ENCODE results near the gene HSFX3. TPM values are rescaled to one million over a fixed set of nuclear protein-coding genes. Genes with fewer than 3 reads are reported as not detected.
A peak's percentile ranks its signal among the peaks of the same experiment; 100 is the strongest.
"Not testable (repeated sequence)": the region's sequence is repeated elsewhere in the genome, so short reads cannot be mapped to it uniquely, and the experiment has no call there.

Gene HSFX3
- total and polyA plus RNA-seq, 2 donors (not counting 1 experiment from before 2014, with no cell fraction given): not detected

GRCh38 chrX:149504226-149504914 lies 45.4 kb downstream of the HSFX3 start:
- Histone ChIP-seq H3K36me3 (replicated peaks in 1 of 2; ENCODE audit: control extremely low read depth in 1 of 2, control insufficient read depth in 1 of 2, extremely low read depth in 1 of 2, insufficient read depth in 2 of 2, low read length in 1 of 2) (peaks cover 0 to 36% of the 10 kb centered on the region in 2 experiments), H3K4me3 (ENCODE audit: control extremely low read depth in 1 of 5, extremely low read depth in 1 of 5, insufficient read depth in 1 of 5, low read depth in 2 of 5, low read length in 4 of 5) (peak overlapping the region; percentile 24 to 81 (median 79)), H3K27me3 (replicated peaks in 1 of 4; ENCODE audit: control extremely low read depth in 1 of 4, control insufficient read depth in 3 of 4, insufficient read depth in 4 of 4, low read length in 3 of 4) (peaks cover 0 to under 1% (median 0%) of the 10 kb centered on the region in 4 experiments), H3K9me3 (ENCODE audit: control extremely low read depth in 1 of 3, control insufficient read depth in 2 of 3, insufficient read depth in 1 of 3, low read length in 2 of 3) (no peaks in the 10 kb centered on the region), H3K9ac (ENCODE audit: low read length) (peak overlapping the region; percentile 83), H3K79me2 (ENCODE audit: control insufficient read depth, insufficient read depth, low read length) (peaks cover 24% of the 10 kb centered on the region), H2AFZ (ENCODE audit: insufficient read depth, low read depth, low read length, poor library complexity, severe bottlenecking) (no peak overlapping the region), H3K27ac (ENCODE audit: low read length in 2 of 2) (peak overlapping the region; percentile 95 to 98), H3K4me1 (ENCODE audit: control insufficient read depth in 2 of 2, insufficient read depth in 2 of 2, low read length in 2 of 2) (peaks cover 12 to 24% of the 10 kb centered on the region in 2 donors), H3K4me2 (replicated peaks; ENCODE audit: low read depth, low read length, poor library complexity, severe bottlenecking) (peak overlapping the region; percentile 89), H4K20me1 (ENCODE audit: control insufficient read depth, insufficient read depth, low read length, poor library complexity, severe bottlenecking) (peaks cover 21% of the 10 kb centered on the region)
- POLR2A ChIA-PET: interaction anchor here (0.5 to 2.3 kb wide), 6 partner anchors 24 to 1892 kb away, joined by 3 to 27 read pairs (median 6); partner anchors contain the start of genes EOLA1, FMR1, MTMR1 and VMA21
- WGBS (ENCODE audit: insufficient coverage): 8% methylated on average over 4 of the region's 10 CpGs
- Mint-ChIP-seq H3K9me3 (ENCODE audit: insufficient read depth) (no peaks in the 10 kb centered on the region), H3K27ac (peak overlapping the region; percentile 96), H3K27me3 (peaks cover 2% of the 10 kb centered on the region), H3K4me3 (peak overlapping the region; percentile 95), H3K4me1 (peaks cover 22% of the 10 kb centered on the region)
- CTCF ChIA-PET: interaction anchor here (0.6 to 2.8 kb wide), 2 partner anchors 14 to 35 kb away, joined by 4 to 20 read pairs; partner anchors contain the start of gene EOLA1
- TF ChIP-seq CTCF (IDR thresholded peaks at IDR 0.05): peak; percentile 40
- no peak for TF ChIP-seq EZH2 (IDR thresholded peaks at IDR 0.05; ENCODE audit: borderline replicate concordance, insufficient read depth, low read depth, low read length, poor library complexity, severe bottlenecking)
- ATAC-seq (ENCODE audit: low read depth): peak; percentile 41
- intact Hi-C loops (cut with micrococcal nuclease): loop anchor here (2.0 kb wide), 1 partner anchor 20 kb away; no protein-coding TSS in a partner anchor
- DNase-seq: peak; percentile 70

GRCh38 chrX:149503446-149503845 lies 46.3 kb downstream of the HSFX3 start:
- peak overlapping the region in 2 of 5 experiments; percentile 27 to 81 for H3K4me3 ChIP-seq (ENCODE audit: control extremely low read depth in 1 of 5, extremely low read depth in 1 of 5, insufficient read depth in 1 of 5, low read depth in 2 of 5, low read length in 4 of 5)
- H3K9me3 Mint-ChIP-seq (ENCODE audit: insufficient read depth); H2AFZ ChIP-seq (ENCODE audit: insufficient read depth, low read depth, low read length, poor library complexity, severe bottlenecking); intact Hi-C loops (cut with micrococcal nuclease); H3K9me3 ChIP-seq (ENCODE audit: control extremely low read depth in 1 of 3, control insufficient read depth in 2 of 3, insufficient read depth in 1 of 3, low read length in 2 of 3); H3K27me3 ChIP-seq (replicated peaks in 1 of 4; ENCODE audit: control extremely low read depth in 1 of 4, control insufficient read depth in 3 of 4, insufficient read depth in 4 of 4, low read length in 3 of 4); H3K4me2 ChIP-seq (replicated peaks; ENCODE audit: low read depth, low read length, poor library complexity, severe bottlenecking); H3K27me3 Mint-ChIP-seq: not testable (repeated sequence)
- Mint-ChIP-seq H3K4me1 (peaks cover 23% of the 10 kb centered on the region), H3K4me3 (peak overlapping the region; percentile 95), H3K27ac (peak overlapping the region; percentile 96)
- 20% methylated on average over 1 of the region's 10 CpGs for WGBS (ENCODE audit: insufficient coverage)
- DNase-seq: peak; percentile 83
- ChIA-PET POLR2A (interaction anchor here (2.3 kb wide), 1 partner anchor 37 kb away, joined by 27 read pairs; the partner anchor contains the start of gene EOLA1), CTCF (interaction anchor here (2.8 kb wide), 1 partner anchor 36 kb away, joined by 20 read pairs; the partner anchor contains the start of gene EOLA1)
- H3K4me1 ChIP-seq (ENCODE audit: control insufficient read depth in 2 of 2, insufficient read depth in 2 of 2, low read length in 2 of 2): peaks cover 12 to 24% of the 10 kb centered on the region in 2 donors
- peak overlapping the region; percentile 95 to 98 for H3K27ac ChIP-seq (ENCODE audit: low read length in 2 of 2)
- ATAC-seq (ENCODE audit: low read depth): peak; percentile 63
- peaks cover 21% of the 10 kb centered on the region for H4K20me1 ChIP-seq (ENCODE audit: control insufficient read depth, insufficient read depth, low read length, poor library complexity, severe bottlenecking)
- H3K79me2 ChIP-seq (ENCODE audit: control insufficient read depth, insufficient read depth, low read length): peaks cover 24% of the 10 kb centered on the region
- H3K36me3 ChIP-seq (replicated peaks in 1 of 2; ENCODE audit: control extremely low read depth in 1 of 2, control insufficient read depth in 1 of 2, extremely low read depth in 1 of 2, insufficient read depth in 2 of 2, low read length in 1 of 2): peaks cover 0 to 41% of the 10 kb centered on the region in 2 experiments
- peak overlapping the region; percentile 83 for H3K9ac ChIP-seq (ENCODE audit: low read length)

- WGBS (ENCODE audit: insufficient coverage): no CpG with 5 or more reads among the region's 5 CpGs
- H3K27me3 Mint-ChIP-seq; H3K9me3 ChIP-seq (ENCODE audit: control extremely low read depth in 1 of 3, control insufficient read depth in 2 of 3, insufficient read depth in 1 of 3, low read length in 2 of 3); POLR2A ChIA-PET; DNase-seq; H3K4me3 Mint-ChIP-seq; intact Hi-C loops (cut with micrococcal nuclease); H3K9me3 Mint-ChIP-seq (ENCODE audit: insufficient read depth); H3K9ac ChIP-seq (ENCODE audit: low read length); H3K4me3 ChIP-seq (ENCODE audit: control extremely low read depth in 1 of 5, extremely low read depth in 1 of 5, insufficient read depth in 1 of 5, low read depth in 2 of 5, low read length in 4 of 5); ATAC-seq (ENCODE audit: low read depth); H2AFZ ChIP-seq (ENCODE audit: insufficient read depth, low read depth, low read length, poor library complexity, severe bottlenecking); H3K4me2 ChIP-seq (replicated peaks; ENCODE audit: low read depth, low read length, poor library complexity, severe bottlenecking); H3K27me3 ChIP-seq (replicated peaks in 1 of 4; ENCODE audit: control extremely low read depth in 1 of 4, control insufficient read depth in 3 of 4, insufficient read depth in 4 of 4, low read length in 3 of 4): not testable (repeated sequence)
- Histone ChIP-seq H3K4me1 (ENCODE audit: control insufficient read depth in 2 of 2, insufficient read depth in 2 of 2, low read length in 2 of 2) (peaks cover 12 to 24% of the 10 kb centered on the region in 2 donors), H3K36me3 (replicated peaks in 1 of 2; ENCODE audit: control extremely low read depth in 1 of 2, control insufficient read depth in 1 of 2, extremely low read depth in 1 of 2, insufficient read depth in 2 of 2, low read length in 1 of 2) (peaks cover 0 to 46% of the 10 kb centered on the region in 2 experiments), H3K27ac (ENCODE audit: low read length in 2 of 2) (peak overlapping the region; percentile 46 to 75), H4K20me1 (ENCODE audit: control insufficient read depth, insufficient read depth, low read length, poor library complexity, severe bottlenecking) (peaks cover 21% of the 10 kb centered on the region), H3K79me2 (ENCODE audit: control insufficient read depth, insufficient read depth, low read length) (peaks cover 20% of the 10 kb centered on the region)
- H3K27ac Mint-ChIP-seq: peak overlapping the region; percentile 46
- peaks cover 23% of the 10 kb centered on the region for H3K4me1 Mint-ChIP-seq
- CTCF ChIA-PET: interaction anchor here (2.8 kb wide), 1 partner anchor 37 kb away, joined by 20 read pairs; the partner anchor contains the start of gene EOLA1
Observed at GRCh38 chrX:149502923-149503322, 46.8 kb downstream of the HSFX3 start.
